Panc1 (cell line): ENCODE results near the gene NEAT1. TPM values are rescaled to one million over a fixed set of nuclear protein-coding genes. Genes with fewer than 3 reads are reported as not detected.

Experiments used
- ATAC-seq: fragments of 200-7000 bp; cut with Tn5 transposase; 2 replicates; pipeline ENCODE4 v1.9.1; 2020; ENCODE audit warnings: mild to moderate bottlenecking, moderate library complexity
- BruUV-seq: library from RNA; stranded (reverse); fragments of 400-500 nt; replicated peaks from 2 replicates; lab custom pipeline; 2021; lab: Mats Ljungman, UMichigan
- CTCF ChIA-PET: fragments of 300-600 bp; sonication (Branson Sonifier 250); formaldehyde crosslinking; loops from one replicate; lab custom pipeline; 2022; ENCODE audit warnings: antibody characterized with exemption; lab: Charles Lee
- POLR2A ChIA-PET: fragments of 300-600 bp; sonication (Branson Sonifier 250); formaldehyde crosslinking; loops from one replicate; lab custom pipeline; 2022; ENCODE audit warnings: antibody characterized with exemption; lab: Charles Lee
- DNase-seq: peaks from one replicate; pipeline ENCODE4 v3.0.0-alpha.2; 2010; ENCODE audit warnings: low read depth, low spot score
- H3K27ac ChIP-seq: 2 replicates; pipeline ENCODE4 v1.5.1; 2011; ENCODE audit warnings: mild to moderate bottlenecking, low read length, inconsistent platforms
- H3K27me3 ChIP-seq: fragments of 200-500 bp; sonication (Bioruptor generic); 2 replicates; pipeline ENCODE4 v1.6.0; 2014; ENCODE audit warnings: low read length, inconsistent platforms; ENCODE audit not compliant: control insufficient read depth, insufficient read depth
- H3K36me3 ChIP-seq: fragments of 200-500 bp; sonication (Bioruptor generic); 2 replicates; pipeline ENCODE4 v1.5.1; 2014; ENCODE audit warnings: inconsistent platforms, mild to moderate bottlenecking, low read length, moderate library complexity; ENCODE audit not compliant: control insufficient read depth, insufficient read depth
- H3K4me1 ChIP-seq: 2 replicates; pipeline ENCODE4 v1.5.1; 2011; ENCODE audit warnings: inconsistent platforms, mild to moderate bottlenecking, low read length, moderate library complexity; ENCODE audit not compliant: control insufficient read depth, insufficient read depth
- H3K4me3 ChIP-seq, 2 experiments: 2 replicates each; pipeline ENCODE4 v1.5.1; 2011 to 2012; ENCODE audit warnings: low read depth in 2 of 2, low read length in 2 of 2, mild to moderate bottlenecking in 2 of 2, inconsistent platforms in 1 of 2, moderate library complexity in 1 of 2
- H3K9me3 ChIP-seq: fragments of 200-500 bp; sonication (Bioruptor generic); 2 replicates; pipeline ENCODE4 v1.5.1; 2014; ENCODE audit warnings: low read depth, mild to moderate bottlenecking, inconsistent platforms, low read length, moderate library complexity; ENCODE audit not compliant: control insufficient read depth, insufficient read depth
- CTCF ChIP-seq: fragments of 450-650 bp; IDR thresholded peaks from 2 replicates; pipeline ENCODE4 v1.5.1; 2017; ENCODE audit warnings: mild to moderate bottlenecking
- POLR2AphosphoS5 ChIP-seq: IDR thresholded peaks from 2 replicates; pipeline ENCODE4 v1.6.1; 2012; ENCODE audit warnings: mild to moderate bottlenecking, low read depth, low read length, moderate library complexity
- REST ChIP-seq, 2 experiments: IDR thresholded peaks; 2 replicates each; pipeline ENCODE4 v1.6.1; 2011 to 2012; ENCODE audit warnings: low read depth in 2 of 2, control low read depth in 1 of 2, low read length in 1 of 2, mild to moderate bottlenecking in 1 of 2, moderate library complexity in 1 of 2; ENCODE audit not compliant: insufficient read depth in 1 of 2
- SIN3A ChIP-seq: IDR thresholded peaks from 2 replicates; pipeline ENCODE4 v1.6.1; 2012; ENCODE audit warnings: low read depth, mild to moderate bottlenecking, low read length, moderate library complexity, borderline replicate concordance; ENCODE audit not compliant: insufficient read depth
- TCF7L2 ChIP-seq: IDR thresholded peaks from 2 replicates; pipeline ENCODE4 v1.6.1; 2011; ENCODE audit warnings: mild to moderate bottlenecking, low read depth, low read length, inconsistent platforms
- in situ Hi-C: cut with HindIII; loops from 2 replicates; pipeline ENCODE4 v1.10.0; 2016; ENCODE audit warnings: low sequenced_read_pairs, low pct_unique_long_range_greater_than_20kb
- intact Hi-C: fragments of 100-400 bp; cut with micrococcal nuclease; formaldehyde crosslinking; loops from one replicate; pipeline ENCODE4 v1.10.0; 2022; ENCODE audit not compliant: unreplicated experiment
- total RNA-seq: library from RNA; stranded (reverse); gene quantifications from one replicate; pipeline ENCODE4 v1.2.1, GENCODE V29; 2021; ENCODE audit not compliant: unreplicated experiment

Gene NEAT1
- total RNA-seq, 1 experiment from 2014 or later, result 731 TPM

GRCh38 chr11:65417702-65418430 lies 4.7 kb upstream of the NEAT1 start:
- Histone ChIP-seq H3K27me3 (no peaks in the 10 kb centered on the region), H3K4me1 (peaks cover 71% of the 10 kb centered on the region), H3K36me3 (peaks cover under 1% of the 10 kb centered on the region; the same call in 1 of the 2 replicates), H3K9me3 (no peaks in the 10 kb centered on the region), H3K4me3 (peak overlapping the region in 1 of 2 experiments; percentile 7; a peak in 1 of 4 replicates), H3K27ac (peak overlapping the region; percentile 100)
- TF ChIP-seq CTCF (no peak), TCF7L2 (no peak), REST (IDR thresholded peaks at IDR 0.05; ENCODE audit: insufficient read depth in 1 of 2, low read depth in 2 of 2, low read length in 1 of 2) (no peak), SIN3A (no peak), POLR2AphosphoS5 (no peak)
- ChIA-PET CTCF (interaction anchor here (0.6 to 0.7 kb wide), 2 partner anchors 37 to 91 kb away, joined by 3 to 5 read pairs; no protein-coding TSS in a partner anchor), POLR2A (interaction anchor here (0.6 to 7.3 kb wide), 7 partner anchors 11 to 116 kb away, joined by 3 to 108 read pairs (median 11); partner anchors contain the start of gene MALAT1)
- in situ Hi-C loops, result no loop called here
- BruUV-seq, result no TSS peak
- DNase-seq, result no peak
- no peak for ATAC-seq
- intact Hi-C loops, result loop anchor here (5.0 kb wide), 1 partner anchor 94 kb away; no protein-coding TSS in a partner anchor

DNA sequence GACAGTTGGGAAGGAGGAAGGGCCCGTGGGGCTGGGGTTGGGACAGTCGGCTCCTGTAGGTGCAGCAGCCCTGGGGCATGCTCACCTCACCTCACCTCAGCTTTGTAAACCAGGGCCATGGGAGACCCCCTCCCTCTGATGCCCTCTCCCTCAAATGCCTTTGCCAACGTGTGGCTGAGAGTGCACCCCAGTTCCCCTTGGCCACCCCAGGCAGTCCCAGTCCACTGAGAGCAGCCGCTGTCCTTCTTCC lies 4.2 kb upstream of the NEAT1 start:
- DNase-seq (no peak), ATAC-seq (no peak)
- BruUV-seq, result no TSS peak
- CTCF ChIA-PET, result no interaction called here
- H3K4me1 ChIP-seq, result peaks cover 71% of the 10 kb centered on the region
- peak overlapping the region; percentile 100 for H3K27ac ChIP-seq
- TF ChIP-seq TCF7L2 (no peak), CTCF (no peak), SIN3A (no peak), REST (IDR thresholded peaks at IDR 0.05; ENCODE audit: insufficient read depth in 1 of 2, low read depth in 2 of 2, low read length in 1 of 2) (no peak), POLR2AphosphoS5 (no peak)
- H3K36me3 ChIP-seq, result peaks cover 4% of the 10 kb centered on the region; the same call in 1 of the 2 replicates
- in situ Hi-C loops, result no loop called here
- H3K9me3 ChIP-seq, result no peaks in the 10 kb centered on the region
- H3K27me3 ChIP-seq, result no peaks in the 10 kb centered on the region
- POLR2A ChIA-PET, result interaction anchor here (0.6 to 7.3 kb wide), 6 partner anchors 10 to 116 kb away, joined by 3 to 108 read pairs (median 12); partner anchors contain the start of gene MALAT1
- peak overlapping the region in 1 of 2 experiments; percentile 10; a peak in 2 of 4 replicates for H3K4me3 ChIP-seq
- intact Hi-C loops, result loop anchor here (5.0 kb wide), 1 partner anchor 94 kb away; no protein-coding TSS in a partner anchor
